ENCODE data around the gene SPDYE4.

SPDYE4 gene

GRCh38 chr17:8726941-8727555 is 31.3 kb downstream of the SPDYE4 start:
- H2BK120ac ChIP-seq (ENCODE audit: low read depth, low read length) = no peak overlapping the region
- no CpG with 5 or more reads among the region's 17 CpGs for WGBS, 2 donors (ENCODE audit: extremely low coverage in 2 of 2, insufficient read length in 2 of 2, insufficient replicate concordance in 1 of 2)
- H3K79me1 ChIP-seq (ENCODE audit: low read depth, low read length) = no peaks in the 10 kb centered on the region
- no peak overlapping the region for H4K8ac ChIP-seq (ENCODE audit: low read depth, low read length)
- H3K9ac ChIP-seq (ENCODE audit: low read depth, low read length, poor library complexity) = peak overlapping the region; percentile 53
- H3K27me3 ChIP-seq (ENCODE audit: control insufficient read depth in 3 of 3, insufficient read depth in 3 of 3, low read depth in 1 of 3, low read length in 3 of 3) = no peaks in the 10 kb centered on the region
- no peak overlapping the region for H3K27ac ChIP-seq (replicated peaks; ENCODE audit: low read length)
- H3K23ac ChIP-seq (ENCODE audit: low read depth, low read length, poor library complexity) = no peak overlapping the region
- no peaks in the 10 kb centered on the region for H3K9me3 ChIP-seq (replicated peaks in 1 of 2; ENCODE audit: control insufficient read depth in 2 of 2, insufficient read depth in 1 of 2, low read depth in 1 of 2, low read length in 2 of 2)
- H3K4me3 ChIP-seq (ENCODE audit: low read length in 2 of 2) = no peak overlapping the region
- no peak overlapping the region for H2BK5ac ChIP-seq (ENCODE audit: low read length)
- H4K91ac ChIP-seq (ENCODE audit: low read depth, low read length, poor library complexity) = no peak overlapping the region
- no peaks in the 10 kb centered on the region for H3K36me3 ChIP-seq (replicated peaks in 1 of 2; ENCODE audit: control insufficient read depth in 2 of 2, insufficient read depth in 2 of 2, low read length in 2 of 2)
- H2BK12ac ChIP-seq (ENCODE audit: low read length) = no peak overlapping the region
- H2BK15ac ChIP-seq (ENCODE audit: low read length) = no peak overlapping the region
- peak overlapping the region; percentile 6 for H3K18ac ChIP-seq (ENCODE audit: low read length)
- H2AK5ac ChIP-seq (ENCODE audit: low read depth, low read length) = peak overlapping the region; percentile 60
- DNase-seq (ENCODE audit: low spot score) = no peak
- peak overlapping the region; percentile 78 for H3K14ac ChIP-seq (ENCODE audit: low read length)
- H3K4me1 ChIP-seq (ENCODE audit: control insufficient read depth in 2 of 2, insufficient read depth in 1 of 2, low read depth in 1 of 2, low read length in 2 of 2) = peaks cover 10 to 11% of the 10 kb centered on the region in 2 donors
- H3K4me2 ChIP-seq (ENCODE audit: insufficient read depth, low read length, poor library complexity, severe bottlenecking) = no peak overlapping the region
- H3K4ac ChIP-seq (ENCODE audit: low read length) = no peak overlapping the region
- H2AFZ ChIP-seq (ENCODE audit: low read length) = no peak overlapping the region

- H2AFZ ChIP-seq (ENCODE audit: low read length) = peak overlapping the region; percentile 48
- H2BK5ac ChIP-seq (ENCODE audit: low read length) = no peak overlapping the region
- no peak overlapping the region for H2BK12ac ChIP-seq (ENCODE audit: low read length)
- H2BK120ac ChIP-seq (ENCODE audit: low read depth, low read length) = no peak overlapping the region
- peak overlapping the region; percentile 78 for H3K14ac ChIP-seq (ENCODE audit: low read length)
- DNase-seq (ENCODE audit: low spot score) = no peak
- H3K27ac ChIP-seq (replicated peaks; ENCODE audit: low read length) = no peak overlapping the region
- peaks cover 15 to 16% of the 10 kb centered on the region in 2 donors for H3K4me1 ChIP-seq (ENCODE audit: control insufficient read depth in 2 of 2, insufficient read depth in 1 of 2, low read depth in 1 of 2, low read length in 2 of 2)
- H3K4ac ChIP-seq (ENCODE audit: low read length) = no peak overlapping the region
- H3K27me3 ChIP-seq (ENCODE audit: control insufficient read depth in 3 of 3, insufficient read depth in 3 of 3, low read depth in 1 of 3, low read length in 3 of 3) = no peaks in the 10 kb centered on the region
- H3K18ac ChIP-seq (ENCODE audit: low read length) = peak overlapping the region; percentile 54
- no peak overlapping the region for H3K4me3 ChIP-seq (ENCODE audit: low read length in 2 of 2)
- no peak overlapping the region for H4K8ac ChIP-seq (ENCODE audit: low read depth, low read length)
- H3K4me2 ChIP-seq (ENCODE audit: insufficient read depth, low read length, poor library complexity, severe bottlenecking) = no peak overlapping the region
- no peaks in the 10 kb centered on the region for H3K9me3 ChIP-seq (replicated peaks in 1 of 2; ENCODE audit: control insufficient read depth in 2 of 2, insufficient read depth in 1 of 2, low read depth in 1 of 2, low read length in 2 of 2)
- H2AK5ac ChIP-seq (ENCODE audit: low read depth, low read length) = peak overlapping the region; percentile 60
- peak overlapping the region; percentile 53 for H3K9ac ChIP-seq (ENCODE audit: low read depth, low read length, poor library complexity)
- no peak overlapping the region for H3K23ac ChIP-seq (ENCODE audit: low read depth, low read length, poor library complexity)
- no peaks in the 10 kb centered on the region for H3K36me3 ChIP-seq (replicated peaks in 1 of 2; ENCODE audit: control insufficient read depth in 2 of 2, insufficient read depth in 2 of 2, low read length in 2 of 2)
- H2BK15ac ChIP-seq (ENCODE audit: low read length) = no peak overlapping the region
- H4K91ac ChIP-seq (ENCODE audit: low read depth, low read length, poor library complexity) = no peak overlapping the region
- no CpG with 5 or more reads among the region's 23 CpGs for WGBS, 2 donors (ENCODE audit: extremely low coverage in 2 of 2, insufficient read length in 2 of 2, insufficient replicate concordance in 1 of 2)
- H3K79me1 ChIP-seq (ENCODE audit: low read depth, low read length) = no peaks in the 10 kb centered on the region
Measured at GRCh38 chr17:8725881-8726876, 32.2 kb downstream of the SPDYE4 start.

DNA sequence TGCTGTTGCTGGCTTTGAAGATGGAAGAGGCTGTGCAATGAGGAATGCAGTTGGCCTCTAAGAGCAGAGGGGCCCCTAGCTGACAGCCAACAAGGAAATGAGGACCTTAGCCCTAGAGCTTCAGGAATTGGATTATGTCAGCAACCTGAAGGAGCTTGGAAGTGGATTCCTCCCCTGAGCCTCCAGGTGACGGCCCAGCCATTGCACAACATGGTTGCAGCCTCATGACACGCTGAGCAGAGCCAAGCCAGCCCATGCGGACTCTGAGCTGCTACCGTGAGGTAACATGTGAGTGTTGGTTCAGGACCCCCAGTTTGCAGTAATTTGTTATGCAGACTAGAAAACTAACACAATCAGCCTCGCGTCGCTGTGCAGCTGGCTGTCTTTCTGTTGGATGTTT is 33.9 kb downstream of the SPDYE4 start:
- no peak for DNase-seq (ENCODE audit: low spot score)
- Histone ChIP-seq H3K36me3 (replicated peaks in 1 of 2; ENCODE audit: control insufficient read depth in 2 of 2, insufficient read depth in 2 of 2, low read length in 2 of 2) (no peaks in the 10 kb centered on the region), H2BK15ac (ENCODE audit: low read length) (peak overlapping the region; percentile 30), H2BK5ac (ENCODE audit: low read length) (no peak overlapping the region), H3K4me2 (ENCODE audit: insufficient read depth, low read length, poor library complexity, severe bottlenecking) (no peak overlapping the region), H2AK5ac (ENCODE audit: low read depth, low read length) (no peak overlapping the region), H3K9ac (ENCODE audit: low read depth, low read length, poor library complexity) (no peak overlapping the region), H3K4me3 (ENCODE audit: low read length in 2 of 2) (no peak overlapping the region), H3K4ac (ENCODE audit: low read length) (no peak overlapping the region), H3K27me3 (ENCODE audit: control insufficient read depth in 3 of 3, insufficient read depth in 3 of 3, low read depth in 1 of 3, low read length in 3 of 3) (no peaks in the 10 kb centered on the region), H3K14ac (ENCODE audit: low read length) (no peak overlapping the region), H2BK120ac (ENCODE audit: low read depth, low read length) (no peak overlapping the region), H3K27ac (replicated peaks; ENCODE audit: low read length) (no peak overlapping the region), H3K79me1 (ENCODE audit: low read depth, low read length) (no peaks in the 10 kb centered on the region), H2AFZ (ENCODE audit: low read length) (peak overlapping the region; percentile 12), H3K9me3 (replicated peaks in 1 of 2; ENCODE audit: control insufficient read depth in 2 of 2, insufficient read depth in 1 of 2, low read depth in 1 of 2, low read length in 2 of 2) (no peaks in the 10 kb centered on the region), H2BK12ac (ENCODE audit: low read length) (no peak overlapping the region), H4K91ac (ENCODE audit: low read depth, low read length, poor library complexity) (no peak overlapping the region), H3K18ac (ENCODE audit: low read length) (peak overlapping the region; percentile 20), H4K8ac (ENCODE audit: low read depth, low read length) (no peak overlapping the region), H3K4me1 (ENCODE audit: control insufficient read depth in 2 of 2, insufficient read depth in 1 of 2, low read depth in 1 of 2, low read length in 2 of 2) (peaks cover 19 to 21% of the 10 kb centered on the region in 2 donors), H3K23ac (ENCODE audit: low read depth, low read length, poor library complexity) (no peak overlapping the region)
- no CpG with 5 or more reads among the region's 7 CpGs for WGBS, 2 donors (ENCODE audit: extremely low coverage in 2 of 2, insufficient read length in 2 of 2, insufficient replicate concordance in 1 of 2)

DNA sequence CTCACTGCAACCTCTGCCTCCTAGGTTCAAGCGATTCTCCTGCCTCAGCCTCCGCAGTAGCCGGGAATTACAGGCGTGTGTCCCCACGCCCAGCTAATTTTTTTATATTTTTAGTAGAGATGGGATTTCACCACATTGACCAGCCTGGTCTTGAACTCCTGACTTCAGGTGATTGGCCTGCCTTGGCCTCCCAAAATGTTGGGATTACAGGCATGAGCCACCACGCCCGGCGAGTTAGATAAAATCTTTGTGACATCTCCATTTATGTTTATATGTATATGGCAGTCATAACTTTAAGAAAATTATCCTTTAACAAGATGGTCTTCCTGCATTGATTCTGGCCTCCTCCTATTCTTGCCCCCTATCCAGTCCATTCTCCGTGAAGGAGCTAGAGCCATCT is 37.8 kb downstream of the SPDYE4 start:
- H3K27ac ChIP-seq (replicated peaks; ENCODE audit: low read length) = no peak overlapping the region
- H2BK12ac ChIP-seq (ENCODE audit: low read length) = no peak overlapping the region
- no peak overlapping the region for H2BK120ac ChIP-seq (ENCODE audit: low read depth, low read length)
- no peaks in the 10 kb centered on the region for H3K79me1 ChIP-seq (ENCODE audit: low read depth, low read length)
- no peak overlapping the region for H3K9ac ChIP-seq (ENCODE audit: low read depth, low read length, poor library complexity)
- H3K4me3 ChIP-seq (ENCODE audit: low read length in 2 of 2) = no peak overlapping the region
- no peaks in the 10 kb centered on the region for H3K36me3 ChIP-seq (replicated peaks in 1 of 2; ENCODE audit: control insufficient read depth in 2 of 2, insufficient read depth in 2 of 2, low read length in 2 of 2)
- H2AFZ ChIP-seq (ENCODE audit: low read length) = no peak overlapping the region
- H3K4ac ChIP-seq (ENCODE audit: low read length) = no peak overlapping the region
- H2AK5ac ChIP-seq (ENCODE audit: low read depth, low read length) = no peak overlapping the region
- H3K23ac ChIP-seq (ENCODE audit: low read depth, low read length, poor library complexity) = no peak overlapping the region
- H2BK5ac ChIP-seq (ENCODE audit: low read length) = no peak overlapping the region
- H2BK15ac ChIP-seq (ENCODE audit: low read length) = no peak overlapping the region
- H3K18ac ChIP-seq (ENCODE audit: low read length) = no peak overlapping the region
- no peak overlapping the region for H3K4me2 ChIP-seq (ENCODE audit: insufficient read depth, low read length, poor library complexity, severe bottlenecking)
- H4K91ac ChIP-seq (ENCODE audit: low read depth, low read length, poor library complexity) = no peak overlapping the region
- H3K27me3 ChIP-seq (ENCODE audit: control insufficient read depth in 3 of 3, insufficient read depth in 3 of 3, low read depth in 1 of 3, low read length in 3 of 3) = no peaks in the 10 kb centered on the region
- peaks cover 9 to 11% of the 10 kb centered on the region in 2 donors for H3K4me1 ChIP-seq (ENCODE audit: control insufficient read depth in 2 of 2, insufficient read depth in 1 of 2, low read depth in 1 of 2, low read length in 2 of 2)
- H4K8ac ChIP-seq (ENCODE audit: low read depth, low read length) = no peak overlapping the region
- DNase-seq (ENCODE audit: low spot score) = no peak
- H3K14ac ChIP-seq (ENCODE audit: low read length) = no peak overlapping the region
- H3K9me3 ChIP-seq (replicated peaks in 1 of 2; ENCODE audit: control insufficient read depth in 2 of 2, insufficient read depth in 1 of 2, low read depth in 1 of 2, low read length in 2 of 2) = peaks cover 0 to 3% of the 10 kb centered on the region in 2 donors
- WGBS, 2 donors (ENCODE audit: extremely low coverage in 2 of 2, insufficient read length in 2 of 2, insufficient replicate concordance in 1 of 2) = no CpG with 5 or more reads among the region's 9 CpGs
